ENCODE measurements around the gene FRMD5.
A peak's percentile ranks its signal among the peaks of the same experiment; 100 is the strongest.

FRMD5 gene

DNA sequence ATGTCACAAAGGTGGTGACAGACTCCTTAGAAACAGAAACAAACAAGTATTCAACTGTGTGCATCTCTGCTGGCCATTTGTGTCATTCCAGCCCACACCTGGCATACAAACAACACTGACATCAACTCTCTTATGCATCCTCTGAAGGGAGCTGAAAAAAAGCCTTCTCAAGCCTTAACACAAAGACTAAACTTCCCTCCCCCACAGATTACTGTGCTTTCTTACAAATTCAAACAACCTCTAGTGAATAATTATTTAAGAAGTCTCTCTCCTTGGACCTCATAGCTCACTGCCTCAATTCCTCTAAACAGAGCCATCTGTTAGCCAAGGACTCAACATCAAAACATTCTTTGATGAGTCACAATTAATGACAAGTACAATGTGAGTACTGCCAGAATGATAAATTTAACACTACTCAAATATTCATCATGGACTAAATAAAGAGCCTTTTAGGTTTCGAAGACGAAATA, 236.2 kb downstream of the FRMD5 start:
- no peak for DNase-seq

- no peak for DNase-seq
Observed at GRCh38 chr15:43957724-43958123, 237.3 kb downstream of the FRMD5 start.

DNA sequence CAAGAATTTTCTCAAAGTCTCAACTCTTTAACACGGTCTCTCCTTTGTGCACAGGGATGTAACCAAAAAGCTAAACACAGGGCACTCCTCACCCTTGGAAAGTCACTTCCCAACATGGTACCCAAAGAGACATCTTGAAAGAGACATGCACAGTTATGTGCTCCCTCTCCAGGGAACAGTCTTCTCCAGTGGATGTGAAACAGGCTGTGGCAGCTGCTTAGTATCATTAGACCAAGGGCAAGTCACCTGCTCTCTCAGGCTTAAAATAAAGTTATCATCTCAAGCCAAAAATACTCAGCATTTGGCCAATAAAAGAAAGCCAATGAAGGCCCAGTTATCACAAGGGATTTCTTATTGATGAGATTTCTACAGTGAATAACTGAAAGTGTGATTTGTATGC, 239.9 kb downstream of the FRMD5 start:
- DNase-seq = no peak

- DNase-seq = no peak
Observed at GRCh38 chr15:43954181-43954621, 240.9 kb downstream of the FRMD5 start.

- DNase-seq = no peak
Observed at GRCh38 chr15:43953402-43953801, 241.7 kb downstream of the FRMD5 start.

- no peak for DNase-seq
Observed at GRCh38 chr15:43950531-43950930, 244.5 kb downstream of the FRMD5 start.

- no peak for DNase-seq
Observed at GRCh38 chr15:43948691-43949325, 246.3 kb downstream of the FRMD5 start.

GRCh38 chr15:43943511-43943910, 251.6 kb downstream of the FRMD5 start:
- DNase-seq = no peak

GRCh38 chr15:43942194-43942593, 252.9 kb downstream of the FRMD5 start:
- DNase-seq = no peak

- no peak for DNase-seq
Observed at GRCh38 chr15:43941555-43941954, 253.5 kb downstream of the FRMD5 start.

GRCh38 chr15:43941071-43941470, 254.0 kb downstream of the FRMD5 start:
- no peak for DNase-seq

- DNase-seq = no peak
Observed at GRCh38 chr15:43939070-43939469, 256.0 kb downstream of the FRMD5 start.

DNA sequence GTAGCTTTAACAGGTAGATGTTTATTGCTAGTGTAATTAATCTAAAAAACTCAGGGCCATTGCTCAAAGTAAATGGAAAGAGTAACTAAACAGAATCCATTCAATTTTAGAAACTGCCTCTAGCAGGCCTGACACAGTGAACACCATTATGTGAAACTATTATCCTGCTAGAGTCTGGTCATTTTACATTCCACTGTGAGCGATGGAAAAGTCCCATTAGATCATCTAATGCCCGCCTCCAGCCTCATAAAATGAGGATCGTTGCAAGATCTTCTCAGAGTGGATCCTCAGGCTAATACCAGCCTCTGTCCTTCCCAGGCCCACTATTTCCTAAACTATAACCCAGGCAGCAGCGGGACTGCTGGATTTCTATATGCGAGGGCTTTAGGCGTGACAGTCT, 260.6 kb downstream of the FRMD5 start:
- DNase-seq = no peak

- peak; percentile 81 for DNase-seq
Observed at GRCh38 chr15:43932907-43933306, 262.2 kb downstream of the FRMD5 start.

DNA sequence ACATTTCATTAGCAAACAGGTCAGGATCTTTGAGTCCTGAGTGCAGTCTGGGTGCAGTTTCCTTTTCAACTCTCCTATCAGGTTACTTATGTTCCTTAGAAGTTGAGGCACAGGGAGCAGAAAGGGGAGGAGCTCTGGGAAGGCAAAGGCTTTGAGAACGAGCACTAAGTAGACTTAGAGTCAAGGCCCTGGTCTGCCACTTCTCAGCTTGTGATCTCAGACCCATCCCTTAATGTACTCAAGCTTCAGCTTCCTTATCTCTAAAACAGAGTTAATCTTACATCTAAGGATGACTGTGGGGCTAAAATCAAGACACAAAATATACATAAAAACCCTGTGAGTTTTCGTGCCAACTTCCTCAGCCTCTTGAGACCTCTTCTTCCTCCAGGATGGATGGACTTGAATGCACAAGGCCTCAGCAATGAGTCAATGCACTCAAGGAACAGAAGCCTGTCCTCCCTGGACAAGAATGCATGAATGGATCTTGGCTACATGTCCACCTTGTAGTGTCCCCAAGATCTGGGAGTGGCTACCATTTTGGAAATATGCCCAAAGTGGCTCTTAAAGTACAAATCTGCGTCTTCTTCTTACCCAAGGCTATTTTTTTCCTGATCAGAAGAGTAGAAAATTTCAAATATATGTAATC, 263.2 kb downstream of the FRMD5 start:
- DNase-seq = no peak

DNA sequence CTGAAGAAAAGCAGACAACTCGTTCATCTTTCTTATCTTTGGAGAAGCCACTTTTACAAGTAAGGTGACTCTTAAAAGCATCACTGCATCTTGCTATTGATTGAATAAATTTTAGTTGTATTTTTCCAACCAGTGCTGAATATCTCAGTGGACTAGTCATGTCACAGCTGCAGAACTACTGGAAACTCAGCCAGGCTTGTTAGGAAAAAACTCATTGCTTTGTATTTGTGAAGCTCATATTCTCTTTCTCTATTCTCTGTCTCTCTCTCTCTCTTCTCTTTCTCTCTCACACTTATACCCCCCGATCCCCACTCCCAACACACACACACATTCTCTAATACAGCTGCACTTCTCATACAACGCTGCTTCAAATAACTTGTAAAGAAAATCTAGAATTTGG, 264.0 kb downstream of the FRMD5 start:
- DNase-seq = no peak

DNA sequence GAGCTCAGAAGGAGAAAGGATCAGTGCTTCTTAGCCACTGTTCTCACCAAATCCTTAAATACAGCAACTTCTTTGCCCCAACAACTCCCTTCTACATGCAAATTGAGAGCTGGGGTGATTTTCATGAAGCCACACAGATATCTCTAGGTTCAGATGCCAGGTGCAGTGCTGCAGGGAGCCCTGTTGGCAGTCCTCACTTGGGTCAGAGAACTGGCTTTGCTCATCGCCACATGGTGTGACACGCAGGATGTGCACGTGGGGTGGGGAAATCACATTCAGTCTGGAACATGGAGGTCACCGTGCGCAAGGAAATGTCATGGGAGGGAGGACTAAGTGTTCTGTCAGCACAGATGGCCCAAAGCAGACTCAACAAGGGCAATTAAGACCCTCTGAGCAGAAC, 264.5 kb downstream of the FRMD5 start:
- DNase-seq = no peak

DNA sequence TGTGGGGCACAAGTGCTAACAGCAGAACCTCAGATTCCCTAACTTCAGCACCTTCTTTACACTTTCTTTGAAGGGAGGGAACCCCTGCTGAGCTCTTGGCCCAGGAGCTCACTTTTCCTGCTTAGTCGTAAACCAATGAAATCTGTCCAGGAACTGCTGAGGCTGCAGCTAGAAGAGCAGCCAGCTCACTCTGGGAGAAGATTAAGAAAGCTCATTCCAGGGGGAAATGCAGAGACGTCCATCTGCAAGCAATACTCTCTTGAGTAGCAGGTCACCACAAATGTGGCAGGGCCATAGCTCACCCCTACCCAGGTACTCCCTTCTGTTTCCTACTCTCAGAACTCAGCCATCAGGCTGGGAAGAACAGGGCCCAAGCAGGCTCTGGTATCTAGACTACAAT, 265.0 kb downstream of the FRMD5 start:
- no peak for DNase-seq

- DNase-seq = no peak
Observed at GRCh38 chr15:43928152-43928551, 266.9 kb downstream of the FRMD5 start.

GRCh38 chr15:43927203-43927602, 267.9 kb downstream of the FRMD5 start:
- no peak for DNase-seq

GRCh38 chr15:43923553-43923952, 271.5 kb downstream of the FRMD5 start:
- DNase-seq = no peak

DNA sequence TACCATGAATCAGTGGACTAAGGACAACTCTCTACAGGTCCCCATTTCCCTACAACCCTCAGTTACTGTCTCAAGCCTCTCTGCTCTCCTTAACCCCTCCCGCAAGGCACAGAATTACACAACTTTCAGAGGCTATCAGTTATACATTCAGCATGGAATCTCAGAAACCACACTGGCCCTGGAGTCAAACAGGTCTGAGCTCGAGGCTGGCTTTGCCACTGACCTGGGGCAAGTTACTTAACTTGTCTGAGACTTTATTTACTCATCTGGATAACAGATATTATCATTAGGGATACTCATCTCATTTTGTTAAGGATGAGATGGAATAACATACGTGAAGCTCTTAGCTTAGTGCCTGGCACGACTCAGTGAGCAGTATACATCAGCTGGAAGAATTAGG, 273.1 kb downstream of the FRMD5 start:
- no peak for DNase-seq

GRCh38 chr15:43920815-43921214, 274.3 kb downstream of the FRMD5 start:
- peak; percentile 74 for DNase-seq

DNA sequence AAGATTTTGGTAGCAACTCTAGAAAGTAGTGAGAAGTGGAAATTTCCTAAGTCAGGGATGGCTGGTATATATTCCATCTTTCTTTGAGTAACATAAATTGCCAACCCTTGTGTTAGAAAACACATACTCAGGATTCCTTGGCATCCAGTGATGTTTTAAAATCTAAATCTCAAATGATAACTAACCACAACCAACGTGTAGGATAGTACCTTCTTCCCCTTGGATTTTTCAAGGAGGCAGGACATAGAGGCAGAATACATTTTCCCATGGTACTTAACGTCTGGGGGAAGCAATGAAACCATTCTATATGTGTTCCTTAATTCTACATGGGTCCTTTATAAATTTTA, 274.8 kb downstream of the FRMD5 start:
- DNase-seq = no peak

Data from NCI-H2171 (cell line).